Mesothelial cell of epicardium (in vitro differentiated cells): ENCODE results near the gene PHACTR1. TPM values are rescaled to one million over a fixed set of nuclear protein-coding genes. Genes with fewer than 3 reads are reported as not detected.
"Not testable (repeated sequence)": the region's sequence is repeated elsewhere in the genome, so short reads cannot be mapped to it uniquely, and the experiment has no call there.

ENCODE experiments used
- DNase-seq, 2 experiments: peaks; one replicate each; pipeline ENCODE4 v3.0.0; 2021; ENCODE audit warnings: low spot score in 2 of 2; ENCODE audit not compliant: unreplicated experiment in 2 of 2
- H3K27ac Mint-ChIP-seq: 2 replicates; pipeline ENCODE4 v1.8.0; 2021; ENCODE audit warnings: mixed read lengths
- H3K27me3 Mint-ChIP-seq: 2 replicates; pipeline ENCODE4 v1.8.0; 2021; ENCODE audit warnings: low read depth, mixed read lengths
- H3K36me3 Mint-ChIP-seq: 2 replicates; pipeline ENCODE4 v1.8.0; 2021; ENCODE audit warnings: mixed read lengths
- H3K4me1 Mint-ChIP-seq: 2 replicates; pipeline ENCODE4 v1.8.0; 2021; ENCODE audit warnings: mixed read lengths
- H3K4me3 Mint-ChIP-seq: 2 replicates; pipeline ENCODE4 v1.8.0; 2021; ENCODE audit warnings: mild to moderate bottlenecking, moderate library complexity, mixed read lengths
- H3K9me3 Mint-ChIP-seq: 2 replicates; pipeline ENCODE4 v1.8.0; 2021; ENCODE audit warnings: mixed read lengths
- CTCF ChIP-seq: fragments of 200-600 bp; sonication (generic); IDR thresholded peaks from one replicate; pipeline ENCODE4 v1.5.0; 2021; ENCODE audit warnings: antibody characterized with exemption; ENCODE audit not compliant: unreplicated experiment
- total RNA-seq: library from RNA; stranded (reverse); gene quantifications from 3 replicates; pipeline ENCODE4 v1.2.1, GENCODE V29; 2021

The PHACTR1 gene
- total RNA-seq, 1 donor from 2014 or later, result 0.76 TPM

GRCh38 chr6:12941422-12941821 is 224.9 kb downstream of the PHACTR1 start:
- no peak for TF ChIP-seq CTCF
- Mint-ChIP-seq H3K36me3 (no peaks in the 10 kb centered on the region), H3K9me3 (peaks cover 5% of the 10 kb centered on the region), H3K4me1 (no peaks in the 10 kb centered on the region), H3K4me3 (no peak overlapping the region), H3K27me3 (peaks cover 6% of the 10 kb centered on the region), H3K27ac (no peak overlapping the region)
- DNase-seq, result no peak

GRCh38 chr6:12943549-12943948 is 227.0 kb downstream of the PHACTR1 start:
- Mint-ChIP-seq H3K4me1 (no peaks in the 10 kb centered on the region), H3K27me3 (peaks cover 7% of the 10 kb centered on the region), H3K9me3 (peaks cover 3% of the 10 kb centered on the region), H3K36me3 (no peaks in the 10 kb centered on the region), H3K4me3 (no peak overlapping the region), H3K27ac (no peak overlapping the region)
- DNase-seq, result no peak
- no peak for TF ChIP-seq CTCF

- DNase-seq, result no peak
- H3K4me1 Mint-ChIP-seq, result no peaks in the 10 kb centered on the region
- peaks cover 7% of the 10 kb centered on the region for H3K27me3 Mint-ChIP-seq
- no peak for TF ChIP-seq CTCF
- no peak overlapping the region for H3K27ac Mint-ChIP-seq
- H3K4me3 Mint-ChIP-seq, result no peak overlapping the region
- H3K36me3 Mint-ChIP-seq, result no peaks in the 10 kb centered on the region
- no peaks in the 10 kb centered on the region for H3K9me3 Mint-ChIP-seq
Measured at GRCh38 chr6:12944001-12944400, 227.4 kb downstream of the PHACTR1 start.

GRCh38 chr6:12944528-12944927 is 228.0 kb downstream of the PHACTR1 start:
- not testable (repeated sequence) for H3K36me3 Mint-ChIP-seq, H3K9me3 Mint-ChIP-seq, H3K4me3 Mint-ChIP-seq, H3K4me1 Mint-ChIP-seq, H3K27me3 Mint-ChIP-seq, H3K27ac Mint-ChIP-seq, DNase-seq

GRCh38 chr6:12947151-12947871 is 230.7 kb downstream of the PHACTR1 start:
- Mint-ChIP-seq H3K27me3 (peaks cover 5% of the 10 kb centered on the region), H3K9me3 (no peaks in the 10 kb centered on the region), H3K4me3 (no peak overlapping the region), H3K36me3 (no peaks in the 10 kb centered on the region), H3K27ac (no peak overlapping the region), H3K4me1 (peaks cover 2% of the 10 kb centered on the region)
- no peak for DNase-seq
- no peak for TF ChIP-seq CTCF

GRCh38 chr6:12947967-12948366 is 231.4 kb downstream of the PHACTR1 start:
- Mint-ChIP-seq H3K4me1 (peaks cover 2% of the 10 kb centered on the region), H3K27ac (no peak overlapping the region), H3K36me3 (no peaks in the 10 kb centered on the region), H3K9me3 (no peaks in the 10 kb centered on the region), H3K27me3 (peaks cover 9% of the 10 kb centered on the region), H3K4me3 (no peak overlapping the region)
- no peak for DNase-seq
- no peak for TF ChIP-seq CTCF
